Measurements from ENCODE around the gene HEATR5A. TPM values are rescaled to one million over a fixed set of nuclear protein-coding genes. Genes with fewer than 3 reads are reported as not detected.
"Not testable (repeated sequence)": the region's sequence is repeated elsewhere in the genome, so short reads cannot be mapped to it uniquely, and the experiment has no call there.

The HEATR5A gene
- polyA plus RNA-seq, 3 donors: 16.2 to 18.6 (median 17.6) TPM

GRCh38 chr14:31252865-31253264, 167.5 kb downstream of the HEATR5A start:
- no peak for DNase-seq (ENCODE audit: extremely low read depth in 1 of 11, low read depth in 9 of 11, low spot score in 4 of 11)

- DNase-seq (ENCODE audit: extremely low read depth in 1 of 11, low read depth in 9 of 11, low spot score in 4 of 11): no peak
Observed at GRCh38 chr14:31251028-31251958, 169.1 kb downstream of the HEATR5A start.

- no peak for DNase-seq (ENCODE audit: extremely low read depth in 1 of 11, low read depth in 9 of 11, low spot score in 4 of 11)
Observed at GRCh38 chr14:31244626-31245025, 175.7 kb downstream of the HEATR5A start.

GRCh38 chr14:31243860-31244259, 176.5 kb downstream of the HEATR5A start:
- DNase-seq (ENCODE audit: extremely low read depth in 1 of 11, low read depth in 9 of 11, low spot score in 4 of 11): no peak

GRCh38 chr14:31242161-31242940, 178.0 kb downstream of the HEATR5A start:
- not testable (repeated sequence) for DNase-seq (ENCODE audit: extremely low read depth in 1 of 11, low read depth in 9 of 11, low spot score in 4 of 11)

Other genes starting within 250 kb of the HEATR5A start
- 100 to 1,000 TPM; 165 to 195 (median 170) TPM for gene HECTD1, start 212.8 kb downstream of the HEATR5A start, polyA plus RNA-seq (ENCODE audit: insufficient read length in 3 of 3)
- 10 to 100 TPM; 16.7 to 17.7 (median 17.5) TPM for gene DTD2, start 37.0 kb upstream of the HEATR5A start, polyA plus RNA-seq (ENCODE audit: insufficient read length in 3 of 3)
- not detected for gene GPR33, start 67.5 kb upstream of the HEATR5A start, polyA plus RNA-seq (ENCODE audit: insufficient read length in 3 of 3)
- gene NUBPL, start 140.9 kb upstream of the HEATR5A start, polyA plus RNA-seq (ENCODE audit: insufficient read length in 3 of 3): 10 to 100 TPM; 14.3 to 18.5 (median 16.0) TPM

Data from renal cortex interstitium (tissue), 11 donors.